HEK293 (cell line): ENCODE results near the gene LYRM1.
A peak's percentile ranks its signal among the peaks of the same experiment; 100 is the strongest.

ENCODE experiments used
- CTCF ChIA-PET: fragments of 350-600 bp; formaldehyde crosslinking; extraction: SDS; loops from one replicate; lab custom pipeline; 2021; ENCODE audit warnings: antibody characterized with exemption; lab: Yijun Ruan, JAX
- POLR2A ChIA-PET: fragments of 300-600 bp; formaldehyde crosslinking; extraction: SDS; loops from one replicate; lab custom pipeline; 2020; ENCODE audit warnings: antibody characterized with exemption, inconsistent platforms; lab: Yijun Ruan, JAX
- H3K27ac ChIP-seq: fragments of 200-500 bp; sonication (Bioruptor generic); 2 replicates; pipeline ENCODE4 v1.5.1; 2014; ENCODE audit warnings: low read depth, low read length, control low read depth, inconsistent platforms; ENCODE audit errors: extremely low read depth
- H3K36me3 ChIP-seq, 2 experiments: fragments of 200-500 bp in 1 of 2; sonication (Bioruptor generic) in 1 of 2; 1 replicate in 1 of 2; 2 replicates in 1 of 2; pipeline ENCODE4 v1.5.1; 2014 to 2017; ENCODE audit warnings: inconsistent platforms in 2 of 2, low read length in 2 of 2; ENCODE audit not compliant: control insufficient read depth in 2 of 2, insufficient read depth in 1 of 2
- H3K4me1 ChIP-seq: fragments of 200-500 bp; sonication (Bioruptor generic); 2 replicates; pipeline ENCODE4 v1.5.1; 2014; ENCODE audit warnings: mild to moderate bottlenecking, low read length, inconsistent platforms; ENCODE audit not compliant: control insufficient read depth, insufficient read depth
- H3K4me3 ChIP-seq: 2 replicates; pipeline ENCODE4 v1.5.1; 2011; ENCODE audit warnings: low read depth, mild to moderate bottlenecking, control low read depth, low read length, moderate library complexity
- H3K9me3 ChIP-seq: fragments of 200-500 bp; sonication (Bioruptor generic); 2 replicates; pipeline ENCODE4 v1.5.1; 2014; ENCODE audit warnings: low read depth, low read length, inconsistent platforms; ENCODE audit not compliant: control insufficient read depth, insufficient read depth
- EGR2 ChIP-seq: fragments of 450-650 bp; formaldehyde crosslinking; IDR thresholded peaks from 2 replicates; pipeline ENCODE4 v1.5.1; 2016; ENCODE audit warnings: low read depth, missing biosample characterization, missing genetic modification characterization
- HOXD13 ChIP-seq: sonication (generic); formaldehyde crosslinking; IDR thresholded peaks from 2 replicates; pipeline ENCODE4 v1.8.0; 2022; ENCODE audit warnings: missing genetic modification reagents, borderline replicate concordance
- KLF17 ChIP-seq: fragments of 450-650 bp; formaldehyde crosslinking; IDR thresholded peaks from 2 replicates; pipeline ENCODE4 v1.5.1; 2016; ENCODE audit warnings: missing biosample characterization, missing genetic modification characterization
- MYNN ChIP-seq: fragments of 450-650 bp; formaldehyde crosslinking; IDR thresholded peaks from 2 replicates; pipeline ENCODE4 v1.5.1; 2016; ENCODE audit warnings: missing biosample characterization, missing genetic modification characterization, borderline replicate concordance
- MZF1 ChIP-seq: fragments of 450-650 bp; formaldehyde crosslinking; IDR thresholded peaks from 2 replicates; pipeline ENCODE4 v1.5.1; 2017; ENCODE audit warnings: missing biosample characterization, missing genetic modification characterization, borderline replicate concordance
- PRDM1 ChIP-seq: fragments of 450-650 bp; formaldehyde crosslinking; IDR thresholded peaks from 2 replicates; pipeline ENCODE4; 2016; ENCODE audit warnings: missing biosample characterization, missing genetic modification characterization
- REST ChIP-seq: fragments of 450-650 bp; formaldehyde crosslinking; IDR thresholded peaks from 2 replicates; pipeline ENCODE4 v1.5.1; 2016; ENCODE audit warnings: missing biosample characterization, missing genetic modification characterization
- SCRT2 ChIP-seq: fragments of 450-650 bp; formaldehyde crosslinking; IDR thresholded peaks from 2 replicates; pipeline ENCODE4 v1.5.1; 2016; ENCODE audit warnings: missing biosample characterization, missing genetic modification characterization
- SETDB1 ChIP-seq: IDR thresholded peaks from one replicate; pipeline ENCODE4 v1.6.1; 2017; ENCODE audit warnings: mild to moderate bottlenecking, low read length, moderate library complexity, mixed read lengths; ENCODE audit not compliant: insufficient read length
- YY1 ChIP-seq: fragments of 450-650 bp; formaldehyde crosslinking; IDR thresholded peaks from 2 replicates; pipeline ENCODE4 v1.5.1; 2018; ENCODE audit warnings: missing biosample characterization, missing genetic modification characterization
- ZBTB44 ChIP-seq: fragments of 450-650 bp; IDR thresholded peaks from 2 replicates; pipeline ENCODE4 v1.5.1; 2018; ENCODE audit warnings: missing biosample characterization, mild to moderate bottlenecking, missing genetic modification characterization
- ZNF121 ChIP-seq: fragments of 450-650 bp; formaldehyde crosslinking; IDR thresholded peaks from 2 replicates; pipeline ENCODE4 v1.5.1; 2016; ENCODE audit warnings: missing biosample characterization, missing genetic modification characterization
- ZNF248 ChIP-seq: fragments of 450-650 bp; formaldehyde crosslinking; IDR thresholded peaks from 2 replicates; pipeline ENCODE4 v1.5.1; 2017; ENCODE audit warnings: missing biosample characterization, missing genetic modification characterization
- ZNF341 ChIP-seq: fragments of 450-650 bp; formaldehyde crosslinking; IDR thresholded peaks from 2 replicates; pipeline ENCODE4; 2016; ENCODE audit warnings: low read depth, missing biosample characterization, missing genetic modification characterization
- ZNF350 ChIP-seq: fragments of 450-650 bp; formaldehyde crosslinking; IDR thresholded peaks from 2 replicates; pipeline ENCODE4 v1.5.0; 2017; ENCODE audit warnings: missing biosample characterization, mild to moderate bottlenecking, missing genetic modification characterization
- ZNF362 ChIP-seq: fragments of 450-650 bp; formaldehyde crosslinking; IDR thresholded peaks from 2 replicates; pipeline ENCODE4 v1.5.1; 2016; ENCODE audit warnings: missing biosample characterization, missing genetic modification characterization
- ZNF37A ChIP-seq: fragments of 450-650 bp; IDR thresholded peaks from 2 replicates; pipeline ENCODE4 v1.5.1; 2018; ENCODE audit warnings: missing biosample characterization, missing genetic modification characterization
- ZNF394 ChIP-seq: fragments of 450-650 bp; formaldehyde crosslinking; IDR thresholded peaks from 2 replicates; pipeline ENCODE4 v1.5.1; 2016; ENCODE audit warnings: missing biosample characterization, missing genetic modification characterization, mild to moderate bottlenecking, moderate library complexity, borderline replicate concordance
- ZNF398 ChIP-seq: fragments of 450-650 bp; formaldehyde crosslinking; IDR thresholded peaks from 2 replicates; pipeline ENCODE4 v1.5.1; 2017; ENCODE audit warnings: missing biosample characterization, missing genetic modification characterization
- ZNF426 ChIP-seq: fragments of 450-650 bp; formaldehyde crosslinking; IDR thresholded peaks from 2 replicates; pipeline ENCODE4 v1.5.1; 2017; ENCODE audit warnings: missing biosample characterization, missing genetic modification characterization, mild to moderate bottlenecking, inconsistent platforms, moderate library complexity
- ZNF544 ChIP-seq: fragments of 450-650 bp; formaldehyde crosslinking; IDR thresholded peaks from 2 replicates; pipeline ENCODE4 v1.5.0; 2017; ENCODE audit warnings: missing biosample characterization, missing genetic modification characterization
- ZNF600 ChIP-seq: fragments of 450-650 bp; formaldehyde crosslinking; IDR thresholded peaks from 2 replicates; pipeline ENCODE4 v1.5.1; 2016; ENCODE audit warnings: missing biosample characterization, missing genetic modification characterization
- ZNF707 ChIP-seq: fragments of 450-650 bp; formaldehyde crosslinking; IDR thresholded peaks from 2 replicates; pipeline ENCODE4 v1.5.1; 2016; ENCODE audit warnings: missing biosample characterization, missing genetic modification characterization
- ZNF792 ChIP-seq: fragments of 450-650 bp; formaldehyde crosslinking; IDR thresholded peaks from 2 replicates; pipeline ENCODE4 v1.5.1; 2016; ENCODE audit warnings: missing biosample characterization, missing genetic modification characterization
- ZNF843 ChIP-seq: fragments of 450-650 bp; formaldehyde crosslinking; IDR thresholded peaks from 2 replicates; pipeline ENCODE4 v1.5.1; 2016; ENCODE audit warnings: missing biosample characterization, missing genetic modification characterization

Gene LYRM1

GRCh38 chr16:20867585-20867984, 33.0 kb upstream of the LYRM1 start:
- TF ChIP-seq MZF1 = no peak
- TF ChIP-seq ZNF792 (tag by site-specific recombination) = no peak
- no peak for TF ChIP-seq ZNF37A (tag by site-specific recombination)
- no peak for TF ChIP-seq SCRT2 (tag by site-specific recombination)
- TF ChIP-seq ZNF398 (tag by site-specific recombination) = no peak
- TF ChIP-seq ZNF707 = no peak
- no peak for TF ChIP-seq MYNN (tag by site-specific recombination)
- no peak for TF ChIP-seq ZNF121 (tag by site-specific recombination)
- no peak for TF ChIP-seq ZNF350 (tag by site-specific recombination)
- no peak for TF ChIP-seq ZNF843
- no peak for TF ChIP-seq ZNF362 (tag by site-specific recombination)
- TF ChIP-seq KLF17 (tag by site-specific recombination) = no peak
- TF ChIP-seq ZNF248 (tag by site-specific recombination) = no peak
- TF ChIP-seq ZNF544 = no peak
- no peak for TF ChIP-seq ZNF426 (tag by site-specific recombination)
- no peak for TF ChIP-seq ZBTB44 (tag by site-specific recombination)
- TF ChIP-seq SETDB1 = no peak
- no peak for TF ChIP-seq PRDM1 (tag by site-specific recombination)
- Histone ChIP-seq H3K4me1 (no peaks in the 10 kb centered on the region), H3K9me3 (no peaks in the 10 kb centered on the region), H3K4me3 (no peak overlapping the region), H3K27ac (no peak overlapping the region), H3K36me3 (no peaks in the 10 kb centered on the region)
- ChIA-PET POLR2A (no interaction called here), CTCF (interaction anchor here (0.6 to 2.1 kb wide), 4 partner anchors 10 to 1148 kb away, joined by 3 to 7 read pairs (median 4); no protein-coding TSS in a partner anchor)

GRCh38 chr16:20868890-20869289, 31.7 kb upstream of the LYRM1 start:
- TF ChIP-seq REST (tag by site-specific recombination) (no peak), ZNF394 (tag by site-specific recombination) (peak; percentile 74; the same call in 1 of the 2 replicates), ZNF600 (tag by site-specific recombination) (0 out of 2 replicates have a peak, but pooled peaks have one; percentile 31), KLF17 (tag by site-specific recombination) (no peak), HOXD13 (CRISPR knock-in tag) (no peak), EGR2 (0 out of 2 replicates have a peak, but pooled peaks have one; percentile 27), YY1 (tag by site-specific recombination) (no peak), ZNF341 (tag by site-specific recombination) (peak; percentile 85)
- Histone ChIP-seq H3K4me1 (no peaks in the 10 kb centered on the region), H3K9me3 (no peaks in the 10 kb centered on the region), H3K4me3 (no peak overlapping the region), H3K36me3 (no peaks in the 10 kb centered on the region), H3K27ac (no peak overlapping the region)
- ChIA-PET CTCF (interaction anchor here (0.5 to 2.1 kb wide), 2 partner anchors 18 to 1313 kb away, joined by 3 to 7 read pairs; partner anchors contain the start of gene VPS35L), POLR2A (interaction anchor here (1.2 kb wide), 1 partner anchor 32 kb away, joined by 5 read pairs; the partner anchor contains the start of genes DCUN1D3 and LYRM1)
